Lower lobe of right lung (tissue), 2 donors: ENCODE data around the gene MAP3K5. TPM values are rescaled to one million over a fixed set of nuclear protein-coding genes. Genes with fewer than 3 reads are reported as not detected.
"Not testable (repeated sequence)": the region's sequence is repeated elsewhere in the genome, so short reads cannot be mapped to it uniquely, and the experiment has no call there.

ENCODE experiments used
- ATAC-seq, 2 donors: fragments of 200-7000 bp; cut with Tn5 transposase; one replicate each; pipeline ENCODE4 v1.9.1; 2020 to 2022; ENCODE audit warnings: mild to moderate bottlenecking in 2 of 2, moderate library complexity in 2 of 2
- DNase-seq: peaks from one replicate; pipeline ENCODE4 v3.0.0-alpha.2; 2020
- H3K27ac ChIP-seq: fragments of 200-600 bp; one replicate; pipeline ENCODE4 v1.8.0; 2022
- H3K27me3 ChIP-seq: fragments of 200-600 bp; one replicate; pipeline ENCODE4 v1.8.0; 2022; ENCODE audit warnings: low read depth
- H3K36me3 ChIP-seq: fragments of 200-600 bp; one replicate; pipeline ENCODE4 v1.8.0; 2022; ENCODE audit warnings: mild to moderate bottlenecking
- H3K4me1 ChIP-seq: fragments of 200-600 bp; one replicate; pipeline ENCODE4 v1.8.0; 2022
- H3K4me3 ChIP-seq: fragments of 200-600 bp; one replicate; pipeline ENCODE4 v1.8.0; 2022; ENCODE audit warnings: mild to moderate bottlenecking
- H3K9me3 ChIP-seq: fragments of 200-600 bp; one replicate; pipeline ENCODE4 v1.8.0; 2022
- intact Hi-C: fragments of 100-400 bp; cut with DNase I; formaldehyde crosslinking; loops from one replicate; pipeline ENCODE4 v1.11.0; 2022
- total RNA-seq: library from RNA; stranded (reverse); fragmentation: NEBNext Ultra II Directional; extraction: Animal tissue kit (Norgen Biotek cat#: 25700); gene quantifications from one replicate; pipeline ENCODE4 v1.2.1, GENCODE V29; 2021
- TF ChIP-seq, protein P1 (sequence below): fragments of 200-600 bp; IDR thresholded peaks from one replicate; pipeline ENCODE4 v1.8.0; 2022; ENCODE audit warnings: antibody characterized with exemption, mild to moderate bottlenecking
- donor health status: DM: no; HTN: yes; CAD: no; lungs with severe emphysema.

Gene MAP3K5
- total RNA-seq, 1 donor from 2014 or later, result 32.0 TPM

DNA sequence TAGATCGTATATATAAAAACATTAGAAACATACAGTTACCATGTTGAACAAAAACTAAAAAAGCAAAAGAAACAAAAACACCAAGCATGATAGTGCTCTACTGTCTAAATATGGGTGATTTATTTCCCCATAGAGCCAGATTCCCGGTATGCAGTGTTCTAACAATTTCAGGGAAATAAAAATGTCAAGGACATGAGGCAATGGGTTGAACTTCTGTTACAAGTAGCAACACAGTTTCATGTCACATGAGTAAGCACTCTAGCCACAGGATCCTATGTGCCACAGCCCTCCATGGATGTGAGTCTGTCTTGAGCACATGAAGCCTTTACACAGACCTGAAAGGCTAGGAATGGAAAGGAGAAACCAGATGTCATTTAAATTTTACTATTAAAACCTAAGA lies 96.0 kb downstream of the MAP3K5 start:
- H3K9me3 ChIP-seq, result no peaks in the 10 kb centered on the region
- no peak overlapping the region for H3K4me3 ChIP-seq
- peaks cover 12% of the 10 kb centered on the region for H3K4me1 ChIP-seq
- TF ChIP-seq, protein P1, sequence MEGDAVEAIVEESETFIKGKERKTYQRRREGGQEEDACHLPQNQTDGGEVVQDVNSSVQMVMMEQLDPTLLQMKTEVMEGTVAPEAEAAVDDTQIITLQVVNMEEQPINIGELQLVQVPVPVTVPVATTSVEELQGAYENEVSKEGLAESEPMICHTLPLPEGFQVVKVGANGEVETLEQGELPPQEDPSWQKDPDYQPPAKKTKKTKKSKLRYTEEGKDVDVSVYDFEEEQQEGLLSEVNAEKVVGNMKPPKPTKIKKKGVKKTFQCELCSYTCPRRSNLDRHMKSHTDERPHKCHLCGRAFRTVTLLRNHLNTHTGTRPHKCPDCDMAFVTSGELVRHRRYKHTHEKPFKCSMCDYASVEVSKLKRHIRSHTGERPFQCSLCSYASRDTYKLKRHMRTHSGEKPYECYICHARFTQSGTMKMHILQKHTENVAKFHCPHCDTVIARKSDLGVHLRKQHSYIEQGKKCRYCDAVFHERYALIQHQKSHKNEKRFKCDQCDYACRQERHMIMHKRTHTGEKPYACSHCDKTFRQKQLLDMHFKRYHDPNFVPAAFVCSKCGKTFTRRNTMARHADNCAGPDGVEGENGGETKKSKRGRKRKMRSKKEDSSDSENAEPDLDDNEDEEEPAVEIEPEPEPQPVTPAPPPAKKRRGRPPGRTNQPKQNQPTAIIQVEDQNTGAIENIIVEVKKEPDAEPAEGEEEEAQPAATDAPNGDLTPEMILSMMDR, result no peak
- DNase-seq (no peak), ATAC-seq (peak; percentile 94 to 95)
- H3K27ac ChIP-seq, result peak overlapping the region; percentile 33
- intact Hi-C loops, result no loop called here
- no peaks in the 10 kb centered on the region for H3K27me3 ChIP-seq
- H3K36me3 ChIP-seq, result peaks cover 31% of the 10 kb centered on the region

DNA sequence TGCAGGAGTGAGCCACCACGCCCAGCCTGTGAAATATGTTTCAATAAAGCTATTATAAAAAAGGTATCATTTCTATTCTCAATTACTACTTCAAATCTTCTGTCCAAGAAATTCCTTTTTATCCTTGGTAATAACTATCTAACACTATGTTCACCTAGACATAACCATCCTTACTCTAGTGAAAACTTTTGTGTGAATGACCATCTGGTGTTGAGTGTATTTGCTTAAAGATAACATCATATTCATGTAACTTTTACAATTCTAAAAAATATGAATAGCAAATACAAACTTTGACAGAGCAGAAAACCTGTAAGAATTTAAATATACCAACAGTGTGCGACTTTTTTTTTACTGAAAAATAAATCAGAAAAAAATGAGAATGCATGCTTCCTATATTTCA lies 96.9 kb downstream of the MAP3K5 start:
- peaks cover 12% of the 10 kb centered on the region for H3K4me1 ChIP-seq
- TF ChIP-seq, protein P1, result no peak
- no peaks in the 10 kb centered on the region for H3K9me3 ChIP-seq
- intact Hi-C loops, result no loop called here
- ATAC-seq (no peak), DNase-seq (no peak)
- no peak overlapping the region for H3K27ac ChIP-seq
- H3K27me3 ChIP-seq, result no peaks in the 10 kb centered on the region
- H3K4me3 ChIP-seq, result no peak overlapping the region
- peaks cover 31% of the 10 kb centered on the region for H3K36me3 ChIP-seq

DNA sequence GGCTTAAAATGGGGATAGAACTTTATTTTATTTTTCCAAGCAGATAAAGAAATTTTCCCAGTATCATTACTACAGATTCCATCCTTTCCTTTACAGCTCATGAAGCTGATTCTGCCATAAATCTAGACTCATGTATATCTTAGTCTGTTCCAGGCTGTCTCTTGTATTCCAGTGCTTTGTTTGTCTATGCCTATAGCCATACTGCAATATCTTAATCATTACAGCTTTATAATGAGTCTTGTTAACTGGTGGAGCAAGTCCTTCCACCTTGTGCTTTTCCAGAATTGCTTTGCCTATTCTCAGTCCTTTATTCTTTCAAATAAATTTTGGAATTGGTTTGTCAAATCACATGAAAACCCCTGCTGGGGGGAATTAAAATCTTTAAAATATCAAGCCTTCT lies 99.2 kb downstream of the MAP3K5 start:
- TF ChIP-seq, protein P1, result no peak

DNA sequence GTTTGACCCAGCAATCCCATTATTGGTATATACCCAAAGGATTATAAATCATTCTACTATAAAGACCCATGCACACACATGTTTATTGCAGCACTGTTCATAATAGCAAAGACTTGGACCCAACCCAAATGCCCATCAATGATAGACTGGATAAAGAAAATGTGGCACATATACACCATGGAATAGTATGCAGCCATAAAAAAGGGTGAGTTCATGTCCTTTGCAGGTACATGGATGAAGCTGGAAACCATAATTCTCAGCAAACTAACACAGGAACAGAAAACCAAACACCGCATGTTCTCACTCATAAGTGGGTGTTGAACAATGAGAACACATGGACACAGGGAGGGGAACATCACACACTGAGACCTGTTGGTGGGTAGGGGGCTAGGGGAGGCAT lies 104.4 kb downstream of the MAP3K5 start:
- DNase-seq, intact Hi-C loops, H3K27me3 ChIP-seq, H3K27ac ChIP-seq, H3K36me3 ChIP-seq, ATAC-seq, H3K9me3 ChIP-seq, H3K4me3 ChIP-seq, H3K4me1 ChIP-seq: not testable (repeated sequence)

More for the DNA sequence above, 99.2 kb downstream of the MAP3K5 start:
- H3K27ac ChIP-seq, result no peak overlapping the region
- H3K36me3 ChIP-seq, result peaks cover 28% of the 10 kb centered on the region
- intact Hi-C loops, result no loop called here
- DNase-seq, result no peak
- peaks cover 12% of the 10 kb centered on the region for H3K4me1 ChIP-seq
- H3K4me3 ChIP-seq, result no peak overlapping the region
- H3K9me3 ChIP-seq, result no peaks in the 10 kb centered on the region
- H3K27me3 ChIP-seq, result no peaks in the 10 kb centered on the region
- ATAC-seq, result no peak

DNA sequence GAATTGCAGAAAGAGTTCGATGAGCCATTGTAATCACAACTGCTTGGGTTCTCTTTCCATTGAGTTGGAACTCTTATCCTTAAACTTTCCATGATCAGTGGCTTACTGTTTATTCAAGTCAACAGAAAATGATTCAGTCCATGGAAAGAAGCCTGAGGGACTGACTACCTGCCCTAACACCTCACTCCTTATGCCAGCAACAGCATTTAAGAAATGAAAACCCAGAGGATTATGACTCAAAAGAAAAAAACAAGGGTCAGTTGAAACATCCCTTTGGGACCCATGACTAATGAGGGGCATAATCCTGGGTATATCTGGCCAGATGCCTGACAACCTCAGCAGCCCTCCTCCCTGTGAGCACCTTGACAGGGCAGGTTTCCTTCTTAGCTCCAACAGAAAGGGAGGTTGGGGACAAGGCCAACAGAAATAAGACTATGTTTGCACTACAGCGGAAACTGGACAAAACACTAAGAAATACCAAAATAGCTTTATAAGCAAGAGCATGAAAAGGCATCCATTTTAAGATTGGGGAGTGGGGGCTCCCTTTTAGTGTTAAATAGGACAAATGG lies 106.7 kb downstream of the MAP3K5 start:
- Histone ChIP-seq H3K36me3 (no peaks in the 10 kb centered on the region), H3K27ac (no peak overlapping the region), H3K4me1 (no peaks in the 10 kb centered on the region), H3K27me3 (no peaks in the 10 kb centered on the region), H3K9me3 (no peaks in the 10 kb centered on the region), H3K4me3 (no peak overlapping the region)
- intact Hi-C loops, result no loop called here
- DNase-seq, result no peak
- ATAC-seq, result no peak
- TF ChIP-seq, protein P1, result no peak

DNA sequence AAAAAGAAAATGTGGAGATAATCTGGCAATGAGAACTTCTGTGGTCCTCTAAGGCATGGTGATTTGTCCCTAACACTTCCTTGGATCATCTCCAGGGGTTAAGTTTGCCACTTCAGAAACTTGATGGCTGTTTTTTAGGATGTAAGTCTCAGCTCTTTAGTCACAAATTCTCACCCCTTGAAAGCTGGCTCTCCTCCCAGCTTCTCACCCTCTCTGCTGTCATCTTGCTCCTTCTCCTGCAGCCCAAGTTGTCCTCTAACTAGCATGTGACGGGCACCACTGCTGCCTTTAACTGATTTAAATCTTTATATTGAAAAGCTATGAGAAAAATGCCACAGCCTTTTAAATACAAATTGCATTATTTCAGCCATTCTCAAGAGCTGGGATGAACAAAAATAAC lies 107.8 kb downstream of the MAP3K5 start:
- Histone ChIP-seq H3K27ac (no peak overlapping the region), H3K9me3 (no peaks in the 10 kb centered on the region), H3K36me3 (no peaks in the 10 kb centered on the region), H3K4me3 (no peak overlapping the region), H3K27me3 (no peaks in the 10 kb centered on the region), H3K4me1 (no peaks in the 10 kb centered on the region)
- ATAC-seq (no peak), DNase-seq (no peak)
- intact Hi-C loops, result no loop called here
- TF ChIP-seq, protein P1, result no peak
